ENCODE measurements around the gene EIF4G1. TPM values are rescaled to one million over a fixed set of nuclear protein-coding genes. Genes with fewer than 3 reads are reported as not detected.
A peak's percentile ranks its signal among the peaks of the same experiment; 100 is the strongest.

The EIF4G1 gene
- polyA plus RNA-seq, 4 donors, result 142 to 203 (median 171) TPM

- no peak for DNase-seq (ENCODE audit: low read depth in 4 of 4, low spot score in 3 of 4)
Observed at GRCh38 chr3:184349563-184350470, 35.4 kb downstream of the EIF4G1 start.

- DNase-seq (ENCODE audit: low read depth in 4 of 4, low spot score in 3 of 4), result no peak
Observed at GRCh38 chr3:184350618-184351017, 36.2 kb downstream of the EIF4G1 start.

GRCh38 chr3:184351511-184352148 lies 37.2 kb downstream of the EIF4G1 start:
- DNase-seq (ENCODE audit: low read depth in 4 of 4, low spot score in 3 of 4), result no peak

GRCh38 chr3:184352149-184352785 lies 37.9 kb downstream of the EIF4G1 start:
- DNase-seq (ENCODE audit: low read depth in 4 of 4, low spot score in 3 of 4), result no peak

- no peak for DNase-seq (ENCODE audit: low read depth in 4 of 4, low spot score in 3 of 4)
Observed at GRCh38 chr3:184352897-184353545, 38.6 kb downstream of the EIF4G1 start.

GRCh38 chr3:184353546-184353941 lies 39.1 kb downstream of the EIF4G1 start:
- DNase-seq (ENCODE audit: low read depth in 4 of 4, low spot score in 3 of 4), result no peak

GRCh38 chr3:184354121-184354728 lies 39.8 kb downstream of the EIF4G1 start:
- no peak for DNase-seq (ENCODE audit: low read depth in 4 of 4, low spot score in 3 of 4)

- DNase-seq (ENCODE audit: low read depth in 4 of 4, low spot score in 3 of 4), result no peak
Observed at GRCh38 chr3:184354754-184355153, 40.3 kb downstream of the EIF4G1 start.

GRCh38 chr3:184355261-184356040 lies 41.0 kb downstream of the EIF4G1 start:
- no peak for DNase-seq (ENCODE audit: low read depth in 4 of 4, low spot score in 3 of 4)

- DNase-seq (ENCODE audit: low read depth in 4 of 4, low spot score in 3 of 4), result no peak
Observed at GRCh38 chr3:184357248-184358123, 43.1 kb downstream of the EIF4G1 start.

GRCh38 chr3:184358124-184358767 lies 43.8 kb downstream of the EIF4G1 start:
- no peak for DNase-seq (ENCODE audit: low read depth in 4 of 4, low spot score in 3 of 4)

- no peak for DNase-seq (ENCODE audit: low read depth in 4 of 4, low spot score in 3 of 4)
Observed at GRCh38 chr3:184358921-184359350, 44.5 kb downstream of the EIF4G1 start.

- DNase-seq (ENCODE audit: low read depth in 4 of 4, low spot score in 3 of 4), result no peak
Observed at GRCh38 chr3:184359610-184360009, 45.2 kb downstream of the EIF4G1 start.

- no peak for DNase-seq (ENCODE audit: low read depth in 4 of 4, low spot score in 3 of 4)
Observed at GRCh38 chr3:184360070-184360928, 45.9 kb downstream of the EIF4G1 start.

- no peak for DNase-seq (ENCODE audit: low read depth in 4 of 4, low spot score in 3 of 4)
Observed at GRCh38 chr3:184360929-184361531, 46.6 kb downstream of the EIF4G1 start.

GRCh38 chr3:184361532-184361931 lies 47.1 kb downstream of the EIF4G1 start, which contains the start of the genes CLCN2 and POLR2H:
Gene CLCN2 (minus strand): TSS chr3:184361605. CDS start chr3:184361479, 126 bp downstream.
Gene POLR2H (plus strand): TSS chr3:184361710. CDS start chr3:184363493, 1,783 bp downstream.
- DNase-seq (ENCODE audit: low read depth in 4 of 4, low spot score in 3 of 4), result peak in 3 of 4 donors; percentile 62 to 72 (median 71)
